OCI-M1 (cell line): ENCODE results near the gene ATP11B.
A peak's percentile ranks its signal among the peaks of the same experiment; 100 is the strongest.
"Not testable (repeated sequence)": the region's sequence is repeated elsewhere in the genome, so short reads cannot be mapped to it uniquely, and the experiment has no call there.

Experiments used
- DNase-seq: peaks from one replicate; lab custom pipeline; 2025; lab: John Stamatoyannopoulos, UW

The ATP11B gene

GRCh38 chr3:182829761-182830405 lies 36.6 kb downstream of the ATP11B start:
- no peak for DNase-seq

- DNase-seq: peak; percentile 38
Measured at GRCh38 chr3:182837855-182838454, 44.7 kb downstream of the ATP11B start.

GRCh38 chr3:182843478-182843877 lies 50.2 kb downstream of the ATP11B start:
- no peak for DNase-seq

DNA sequence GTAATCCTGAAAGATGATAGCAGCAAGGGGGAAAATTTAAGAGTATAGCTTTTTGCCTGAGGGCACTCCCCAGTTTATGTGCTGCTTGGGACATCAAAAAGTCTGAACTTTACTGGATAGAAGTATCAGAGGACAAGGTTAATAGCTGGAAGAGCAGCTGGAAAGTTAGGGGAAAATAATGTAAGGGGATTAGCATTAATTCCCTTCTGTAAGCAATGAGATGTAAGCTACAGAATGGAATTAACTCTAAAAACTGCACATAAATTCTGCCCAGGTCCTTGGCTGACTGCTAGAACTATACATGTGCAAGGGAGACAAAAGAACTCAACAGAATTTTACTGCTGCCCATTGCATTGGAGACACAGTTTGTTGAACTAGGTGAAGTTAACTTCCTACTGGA lies 55.6 kb downstream of the ATP11B start:
- no peak for DNase-seq

- no peak for DNase-seq
Measured at GRCh38 chr3:182855076-182855475, 61.8 kb downstream of the ATP11B start.

DNA sequence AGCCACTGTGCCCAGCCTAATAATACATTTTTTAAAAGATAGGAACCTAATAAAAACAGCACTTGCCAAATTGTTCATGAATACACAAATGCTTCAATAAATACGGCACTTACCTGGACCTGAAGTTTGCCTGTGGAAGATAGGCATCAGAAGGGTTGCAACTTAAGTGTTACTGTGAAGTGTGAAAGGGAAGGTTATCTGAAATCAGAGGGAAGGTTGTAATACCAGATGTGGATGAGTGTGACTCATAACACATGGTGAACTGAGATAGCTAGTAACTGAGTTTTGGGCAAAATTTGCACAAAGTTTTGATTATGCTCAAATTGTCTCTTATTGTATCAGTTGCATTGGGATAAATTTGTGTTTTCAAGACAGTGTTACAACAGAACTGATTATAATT lies 68.0 kb downstream of the ATP11B start:
- DNase-seq: peak; percentile 14

- no peak for DNase-seq
Measured at GRCh38 chr3:182862159-182862860, 69.0 kb downstream of the ATP11B start.

DNA sequence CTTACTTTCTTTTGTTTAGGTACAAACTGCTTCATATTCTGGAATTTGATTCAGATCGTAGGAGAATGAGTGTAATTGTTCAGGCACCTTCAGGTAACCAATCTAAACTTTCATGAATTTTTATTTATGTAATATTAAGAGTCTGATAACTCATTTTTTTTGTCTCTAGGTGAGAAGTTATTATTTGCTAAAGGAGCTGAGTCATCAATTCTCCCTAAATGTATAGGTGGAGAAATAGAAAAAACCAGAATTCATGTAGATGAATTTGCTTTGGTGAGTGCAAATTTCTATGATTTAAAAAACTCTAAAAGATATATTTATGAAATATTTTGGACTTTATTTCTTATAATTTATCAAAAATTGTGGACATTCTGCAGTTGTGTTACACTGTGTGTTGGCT lies 75.8 kb downstream of the ATP11B start:
- DNase-seq: no peak

- not testable (repeated sequence) for DNase-seq
Measured at GRCh38 chr3:182870917-182871316, 77.6 kb downstream of the ATP11B start.

- no peak for DNase-seq
Measured at GRCh38 chr3:182879031-182879611, 85.8 kb downstream of the ATP11B start.

DNA sequence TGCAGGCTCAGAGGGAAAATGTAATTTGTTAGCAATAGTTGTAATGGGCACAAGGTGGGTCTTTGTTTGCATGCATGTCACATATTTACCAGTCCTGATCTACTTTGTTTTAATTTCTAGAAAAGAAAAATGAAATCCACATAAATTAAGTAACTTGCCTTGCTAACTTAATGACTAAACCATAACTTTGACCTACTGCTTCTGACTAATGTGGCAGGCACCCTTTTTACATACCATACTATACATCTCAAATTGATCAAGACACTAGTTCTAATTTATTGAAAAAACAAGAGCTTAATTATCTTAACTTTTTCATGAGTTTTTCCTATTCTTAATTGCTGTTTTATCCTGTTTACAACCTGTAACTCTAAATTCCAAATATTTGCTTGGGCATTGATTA lies 93.2 kb downstream of the ATP11B start:
- DNase-seq: no peak

DNA sequence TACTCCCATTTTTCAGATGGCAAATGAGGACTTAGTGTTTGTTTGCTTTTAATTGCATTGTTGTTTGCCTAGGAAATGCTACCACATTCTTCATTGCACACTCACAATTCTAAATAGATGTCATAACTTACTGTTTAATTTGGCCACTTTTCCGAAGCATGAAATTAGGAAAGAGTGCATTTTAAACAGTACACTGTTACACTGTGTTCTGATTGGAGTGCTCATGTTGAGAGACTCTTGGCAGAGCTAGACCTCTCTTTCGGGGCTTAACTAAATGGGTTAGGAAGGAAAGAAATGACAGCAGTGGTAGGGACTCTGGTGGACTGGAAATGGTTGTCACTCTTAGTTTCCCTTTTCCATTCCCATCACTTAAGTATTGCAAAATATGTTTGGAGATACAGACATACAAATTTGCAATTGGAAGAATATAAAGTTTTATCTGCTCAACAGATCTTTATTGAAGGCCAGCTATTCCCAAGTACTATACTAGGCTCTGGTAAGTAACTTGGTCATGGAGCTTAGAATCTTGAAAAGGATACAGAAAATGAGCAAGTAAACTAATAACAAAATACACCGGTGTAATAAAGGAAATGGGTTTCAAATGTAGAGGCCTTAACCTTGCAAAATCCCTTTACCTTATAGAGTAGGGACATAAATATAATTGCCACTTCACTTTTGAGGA lies 96.8 kb downstream of the ATP11B start:
- DNase-seq: no peak

DNA sequence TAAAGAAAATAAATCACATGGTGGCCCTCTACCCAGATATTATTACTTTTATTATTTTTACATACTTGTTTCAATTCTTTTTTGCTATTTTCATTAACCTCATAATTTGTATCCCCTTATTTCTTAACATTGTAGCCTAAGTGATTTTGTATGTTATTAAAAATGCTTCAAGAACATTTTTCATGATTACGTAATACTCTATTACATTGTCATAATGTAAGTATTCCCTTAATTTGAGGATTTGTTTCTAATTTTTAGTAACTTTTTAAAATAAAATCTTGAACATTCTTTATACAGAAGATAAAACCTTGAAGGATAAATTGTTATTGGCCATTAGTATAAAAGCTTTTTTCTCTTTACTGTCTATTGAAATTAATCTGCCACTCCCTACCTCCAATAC lies 98.1 kb downstream of the ATP11B start:
- no peak for DNase-seq

DNA sequence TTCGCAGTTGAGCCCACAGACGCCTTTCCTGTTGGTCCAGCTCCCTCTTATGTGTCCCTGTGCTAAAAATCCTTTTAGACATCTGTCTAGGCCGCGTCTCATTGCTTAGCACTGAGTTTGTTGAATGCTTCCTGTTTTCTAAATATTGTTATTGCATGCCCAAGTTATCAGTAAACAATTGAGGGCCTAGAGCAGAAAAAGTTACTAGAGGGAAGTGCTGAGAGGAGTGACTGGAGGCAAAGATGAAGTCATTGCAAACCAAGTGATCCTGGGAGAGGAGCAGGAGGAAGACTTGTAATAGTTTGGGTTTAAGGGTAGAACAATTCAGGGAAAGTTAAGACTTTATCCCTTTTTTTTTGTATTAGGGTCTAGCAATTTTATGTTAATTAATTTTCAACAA lies 98.9 kb downstream of the ATP11B start:
- peak; percentile 2 for DNase-seq

DNA sequence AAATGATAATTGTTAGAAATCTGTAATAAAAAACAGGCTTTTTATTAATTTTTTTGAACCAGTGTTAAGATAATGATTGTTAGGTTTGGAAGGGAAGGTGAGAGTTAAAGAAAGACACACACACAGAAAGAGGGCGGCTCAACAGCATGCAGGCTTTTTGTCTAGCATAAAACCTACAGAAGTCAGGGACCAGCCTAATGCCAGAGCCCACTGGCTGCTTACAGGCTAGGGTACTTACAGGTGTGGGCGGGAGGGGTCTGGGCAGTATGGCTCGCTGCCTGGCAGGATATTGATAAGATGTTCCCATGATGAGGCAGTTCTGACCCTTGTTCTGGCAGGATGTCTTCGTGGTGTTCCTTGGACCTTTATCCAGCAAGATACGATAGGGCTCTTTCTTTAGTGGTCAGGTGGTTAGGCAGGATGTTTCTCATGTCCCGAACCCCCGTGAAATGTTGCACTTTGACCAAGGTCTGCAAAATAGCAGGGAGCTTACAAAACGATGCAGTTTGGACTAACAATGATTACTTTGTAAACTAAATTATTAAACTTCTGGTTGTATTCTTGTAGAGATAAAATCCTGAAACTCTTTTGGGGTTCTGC lies 102.3 kb downstream of the ATP11B start:
- no peak for DNase-seq

DNA sequence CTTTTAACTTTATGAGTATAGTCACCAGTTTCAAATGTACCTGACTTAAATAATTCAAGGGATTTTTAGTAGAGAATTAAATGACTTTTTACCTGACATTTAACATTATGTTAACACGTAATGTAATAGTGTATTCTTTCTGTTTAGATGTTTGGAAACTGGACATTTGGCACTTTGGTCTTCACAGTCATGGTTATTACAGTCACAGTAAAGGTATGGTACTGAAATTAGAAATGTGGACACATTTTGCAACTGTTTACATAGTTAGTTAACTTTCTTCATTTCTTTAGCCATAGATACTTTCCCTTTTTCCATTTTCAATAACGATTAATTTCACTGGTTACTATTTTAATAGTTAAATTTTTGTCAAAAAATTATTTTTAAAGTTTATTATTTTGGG lies 103.2 kb downstream of the ATP11B start:
- DNase-seq: no peak

GRCh38 chr3:182902236-182902635 lies 108.9 kb downstream of the ATP11B start:
- no peak for DNase-seq

- no peak for DNase-seq
Measured at GRCh38 chr3:182904164-182904563, 110.9 kb downstream of the ATP11B start.

- DNase-seq: peak; percentile 42
Measured at GRCh38 chr3:182905623-182906022, 112.3 kb downstream of the ATP11B start.

GRCh38 chr3:182906036-182906435 lies 112.7 kb downstream of the ATP11B start:
- no peak for DNase-seq

DNA sequence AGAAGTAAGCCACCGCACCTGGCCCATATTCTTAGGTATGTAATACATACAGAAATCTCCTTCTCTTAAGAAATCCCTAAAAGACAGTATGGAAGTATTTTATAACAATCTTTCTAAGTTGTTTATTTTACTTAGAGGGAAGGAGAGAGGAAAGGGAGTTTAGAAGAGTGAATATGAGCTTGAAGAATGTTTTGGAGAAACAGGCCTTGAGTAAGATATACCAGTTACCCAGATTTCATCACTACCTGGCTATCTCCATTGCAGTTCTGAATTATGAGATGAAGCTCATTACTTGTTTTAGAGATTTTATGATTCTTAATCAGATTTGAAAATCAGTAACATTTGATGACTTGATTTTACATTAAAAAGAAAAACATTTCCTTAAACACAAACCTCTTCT lies 115.2 kb downstream of the ATP11B start:
- no peak for DNase-seq
